Measurements from ENCODE around the gene CYP3A5. TPM values are rescaled to one million over a fixed set of nuclear protein-coding genes. Genes with fewer than 3 reads are reported as not detected.

The CYP3A5 gene
- total RNA-seq, 1 experiment from 2014 or later, result 2.0 TPM

- H3K9me3 ChIP-seq (ENCODE audit: insufficient read depth, low read depth), result no peaks in the 10 kb centered on the region
- no peak overlapping the region for H3K4me3 ChIP-seq
- no peaks in the 10 kb centered on the region for H4K20me1 ChIP-seq (ENCODE audit: insufficient read depth)
- ChIA-PET CTCF (no interaction called here), POLR2A (ENCODE audit: unreplicated experiment) (no interaction called here)
- H3K4me2 ChIP-seq, result no peak overlapping the region
- H3F3A ChIP-seq (ENCODE audit: insufficient read depth, low read depth), result no peaks in the 10 kb centered on the region; the same call in 1 of the 2 replicates
- no peak overlapping the region for H3K27ac ChIP-seq
- no peak for DNase-seq
- H3K79me2 ChIP-seq (ENCODE audit: low read depth), result peaks cover 20% of the 10 kb centered on the region
- peaks cover 38% of the 10 kb centered on the region for H3K36me3 ChIP-seq (ENCODE audit: low read depth)
- no peaks in the 10 kb centered on the region for H3K9me2 ChIP-seq (ENCODE audit: insufficient read depth)
- TF ChIP-seq EZH2 (IDR thresholded peaks at IDR 0.05; ENCODE audit: low read depth), result no peak
- TF ChIP-seq, protein P1, sequence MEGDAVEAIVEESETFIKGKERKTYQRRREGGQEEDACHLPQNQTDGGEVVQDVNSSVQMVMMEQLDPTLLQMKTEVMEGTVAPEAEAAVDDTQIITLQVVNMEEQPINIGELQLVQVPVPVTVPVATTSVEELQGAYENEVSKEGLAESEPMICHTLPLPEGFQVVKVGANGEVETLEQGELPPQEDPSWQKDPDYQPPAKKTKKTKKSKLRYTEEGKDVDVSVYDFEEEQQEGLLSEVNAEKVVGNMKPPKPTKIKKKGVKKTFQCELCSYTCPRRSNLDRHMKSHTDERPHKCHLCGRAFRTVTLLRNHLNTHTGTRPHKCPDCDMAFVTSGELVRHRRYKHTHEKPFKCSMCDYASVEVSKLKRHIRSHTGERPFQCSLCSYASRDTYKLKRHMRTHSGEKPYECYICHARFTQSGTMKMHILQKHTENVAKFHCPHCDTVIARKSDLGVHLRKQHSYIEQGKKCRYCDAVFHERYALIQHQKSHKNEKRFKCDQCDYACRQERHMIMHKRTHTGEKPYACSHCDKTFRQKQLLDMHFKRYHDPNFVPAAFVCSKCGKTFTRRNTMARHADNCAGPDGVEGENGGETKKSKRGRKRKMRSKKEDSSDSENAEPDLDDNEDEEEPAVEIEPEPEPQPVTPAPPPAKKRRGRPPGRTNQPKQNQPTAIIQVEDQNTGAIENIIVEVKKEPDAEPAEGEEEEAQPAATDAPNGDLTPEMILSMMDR (conservative IDR thresholded peaks at IDR 0.05), result no peak
- BruUV-seq (replicated peaks), result no TSS peak
- H3K4me1 ChIP-seq (replicated peaks; ENCODE audit: insufficient read depth), result peaks cover 16% of the 10 kb centered on the region
- no peak overlapping the region for H2AFZ ChIP-seq
- H3K27me3 ChIP-seq (ENCODE audit: insufficient read depth, low read depth), result no peaks in the 10 kb centered on the region
- intact Hi-C loops (cut with micrococcal nuclease; ENCODE audit: unreplicated experiment), result no loop called here
Observed at GRCh38 chr7:99622596-99622995, 57.2 kb downstream of the CYP3A5 start.

GRCh38 chr7:99621271-99621670, 58.5 kb downstream of the CYP3A5 start:
- BruUV-seq (replicated peaks), result no TSS peak
- ChIA-PET POLR2A (ENCODE audit: unreplicated experiment) (no interaction called here), CTCF (no interaction called here)
- H3K4me1 ChIP-seq (replicated peaks; ENCODE audit: insufficient read depth), result peaks cover 19% of the 10 kb centered on the region
- H3K79me2 ChIP-seq (ENCODE audit: low read depth), result peaks cover 28% of the 10 kb centered on the region
- no peak overlapping the region for H3K27ac ChIP-seq
- H2AFZ ChIP-seq, result no peak overlapping the region
- H3K4me2 ChIP-seq, result no peak overlapping the region
- H4K20me1 ChIP-seq (ENCODE audit: insufficient read depth), result no peaks in the 10 kb centered on the region
- TF ChIP-seq EZH2 (IDR thresholded peaks at IDR 0.05; ENCODE audit: low read depth), result no peak
- TF ChIP-seq, protein P1 (conservative IDR thresholded peaks at IDR 0.05), result no peak
- DNase-seq, result no peak
- H3K36me3 ChIP-seq (ENCODE audit: low read depth), result peaks cover 34% of the 10 kb centered on the region
- H3K27me3 ChIP-seq (ENCODE audit: insufficient read depth, low read depth), result no peaks in the 10 kb centered on the region
- no peaks in the 10 kb centered on the region for H3K9me2 ChIP-seq (ENCODE audit: insufficient read depth)
- no peak overlapping the region for H3K4me3 ChIP-seq
- no peaks in the 10 kb centered on the region for H3K9me3 ChIP-seq (ENCODE audit: insufficient read depth, low read depth)
- H3F3A ChIP-seq (ENCODE audit: insufficient read depth, low read depth), result no peaks in the 10 kb centered on the region; the same call in 1 of the 2 replicates
- intact Hi-C loops (cut with micrococcal nuclease; ENCODE audit: unreplicated experiment), result no loop called here

DNA sequence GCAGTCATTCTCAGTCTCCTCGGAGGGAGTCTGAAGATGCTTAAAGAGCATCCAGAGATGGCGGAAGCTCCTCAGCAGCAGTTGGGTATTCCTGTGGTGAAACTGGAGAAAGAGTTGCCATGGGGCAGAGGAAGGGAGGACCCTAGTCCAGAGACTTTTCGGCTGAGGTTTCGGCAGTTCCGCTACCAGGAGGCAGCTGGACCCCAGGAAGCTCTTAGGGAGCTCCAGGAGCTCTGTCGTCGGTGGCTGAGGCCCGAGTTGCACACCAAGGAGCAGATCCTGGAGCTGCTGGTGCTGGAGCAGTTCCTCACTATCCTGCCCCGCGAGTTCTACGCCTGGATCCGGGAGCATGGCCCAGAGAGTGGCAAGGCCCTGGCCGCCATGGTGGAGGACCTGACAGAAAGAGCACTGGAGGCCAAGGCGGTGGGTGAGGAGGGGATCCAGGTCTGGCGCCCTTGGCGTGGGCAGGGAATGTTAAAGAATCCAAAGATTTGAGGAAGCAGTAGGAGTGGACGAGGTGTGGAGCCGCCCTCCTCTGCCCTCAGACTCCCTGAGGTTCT, 60.1 kb downstream of the CYP3A5 start:
- peaks cover 24% of the 10 kb centered on the region for H3K36me3 ChIP-seq (ENCODE audit: low read depth)
- ChIA-PET POLR2A (ENCODE audit: unreplicated experiment) (no interaction called here), CTCF (no interaction called here)
- no peaks in the 10 kb centered on the region for H4K20me1 ChIP-seq (ENCODE audit: insufficient read depth)
- no TSS peak for BruUV-seq (replicated peaks)
- H3K4me2 ChIP-seq, result no peak overlapping the region
- H3K27ac ChIP-seq, result no peak overlapping the region
- H3K27me3 ChIP-seq (ENCODE audit: insufficient read depth, low read depth), result no peaks in the 10 kb centered on the region
- peaks cover 24% of the 10 kb centered on the region for H3K4me1 ChIP-seq (replicated peaks; ENCODE audit: insufficient read depth)
- H3K9me3 ChIP-seq (ENCODE audit: insufficient read depth, low read depth), result no peaks in the 10 kb centered on the region
- intact Hi-C loops (cut with micrococcal nuclease; ENCODE audit: unreplicated experiment), result loop anchor here (5.0 kb wide), 1 partner anchor 218 kb away; no protein-coding TSS in a partner anchor
- no peaks in the 10 kb centered on the region; the same call in 1 of the 2 replicates for H3F3A ChIP-seq (ENCODE audit: insufficient read depth, low read depth)
- TF ChIP-seq, protein P1 (conservative IDR thresholded peaks at IDR 0.05), result no peak
- TF ChIP-seq EZH2 (IDR thresholded peaks at IDR 0.05; ENCODE audit: low read depth), result no peak
- H3K79me2 ChIP-seq (ENCODE audit: low read depth), result peaks cover 28% of the 10 kb centered on the region
- H3K9me2 ChIP-seq (ENCODE audit: insufficient read depth), result no peaks in the 10 kb centered on the region
- no peak for DNase-seq
- no peak overlapping the region for H2AFZ ChIP-seq
- H3K4me3 ChIP-seq, result no peak overlapping the region
